Immature natural killer cell (primary cell): Measurements from ENCODE around the gene GLIPR1. TPM values are rescaled to one million over a fixed set of nuclear protein-coding genes. Genes with fewer than 3 reads are reported as not detected.
"Not testable (repeated sequence)": the region's sequence is repeated elsewhere in the genome, so short reads cannot be mapped to it uniquely, and the experiment has no call there.

ENCODE experiments used
- DNase-seq, 3 donors: peaks; one replicate each; pipeline ENCODE4 v3.0.0; 2022; ENCODE audit warnings: mixed read lengths in 1 of 3
- H3K27ac Mint-ChIP-seq, 6 donors: one replicate each; pipeline ENCODE4 v1.8.0; 2020; ENCODE audit warnings: mixed read lengths in 6 of 6, mild to moderate bottlenecking in 5 of 6, inconsistent platforms in 4 of 6, moderate library complexity in 3 of 6
- H3K27me3 Mint-ChIP-seq, 3 donors: one replicate each; pipeline ENCODE4 v1.8.0; 2020 to 2021; ENCODE audit warnings: low read depth in 3 of 3, mild to moderate bottlenecking in 3 of 3, mixed read lengths in 3 of 3, moderate library complexity in 3 of 3, inconsistent platforms in 1 of 3
- H3K36me3 Mint-ChIP-seq, 3 donors: one replicate each; pipeline ENCODE4 v1.8.0; 2020; ENCODE audit warnings: mixed read lengths in 3 of 3, inconsistent platforms in 2 of 3, mild to moderate bottlenecking in 2 of 3
- H3K4me1 Mint-ChIP-seq, 2 donors: one replicate each; pipeline ENCODE4 v1.8.0; 2020; ENCODE audit warnings: inconsistent platforms in 2 of 2, mild to moderate bottlenecking in 2 of 2, mixed read lengths in 2 of 2, moderate library complexity in 1 of 2
- H3K4me3 Mint-ChIP-seq, 5 donors: one replicate each; pipeline ENCODE4 v1.8.0; 2020; ENCODE audit warnings: mild to moderate bottlenecking in 5 of 5, mixed read lengths in 5 of 5, inconsistent platforms in 3 of 5, moderate library complexity in 3 of 5
- H3K9me3 Mint-ChIP-seq, 6 donors: one replicate each; pipeline ENCODE4 v1.8.0; 2020; ENCODE audit warnings: mild to moderate bottlenecking in 6 of 6, mixed read lengths in 6 of 6, inconsistent platforms in 4 of 6, moderate library complexity in 3 of 6
- polyA plus RNA-seq, 3 donors: library from polyadenylated mRNA; unstranded; fragments of 300-500 nt; fragmentation: Illumina TruSeq; gene quantifications; one replicate each; pipeline ENCODE4 v1.2.3, GENCODE V29; 2021

The GLIPR1 gene
- polyA plus RNA-seq, 3 donors from 2014 or later: 132 to 229 (median 201) TPM

- Mint-ChIP-seq H3K27me3 (peaks cover 2 to 7% (median 5%) of the 10 kb centered on the region in 3 donors), H3K27ac (peak overlapping the region in 2 of 6 donors; percentile 6 to 7), H3K4me1 (peaks cover 25 to 51% of the 10 kb centered on the region in 2 donors), H3K4me3 (no peak overlapping the region), H3K36me3 (peaks cover 0 to 12% (median 4%) of the 10 kb centered on the region in 3 donors), H3K9me3 (no peaks in the 10 kb centered on the region)
- DNase-seq: no peak
Measured at GRCh38 chr12:75507086-75507485, 26.5 kb downstream of the GLIPR1 start.

- H3K4me1 Mint-ChIP-seq: peaks cover 25 to 53% of the 10 kb centered on the region in 2 donors
- H3K27ac Mint-ChIP-seq: peak overlapping the region in 3 of 6 donors; percentile 7 to 63 (median 36)
- no peaks in the 10 kb centered on the region for H3K9me3 Mint-ChIP-seq
- DNase-seq: no peak
- peaks cover 2 to 7% (median 5%) of the 10 kb centered on the region in 3 donors for H3K27me3 Mint-ChIP-seq
- peaks cover 0 to 12% (median 4%) of the 10 kb centered on the region in 3 donors for H3K36me3 Mint-ChIP-seq
- H3K4me3 Mint-ChIP-seq: no peak overlapping the region
Measured at GRCh38 chr12:75508159-75508558, 27.6 kb downstream of the GLIPR1 start.

- H3K4me1 Mint-ChIP-seq: peaks cover 25 to 53% of the 10 kb centered on the region in 2 donors
- H3K27ac Mint-ChIP-seq: peak overlapping the region in 5 of 6 donors; percentile 96 to 99 (median 97)
- peak overlapping the region; percentile 97 to 100 (median 98) for H3K4me3 Mint-ChIP-seq
- peaks cover 2 to 7% (median 5%) of the 10 kb centered on the region in 3 donors for H3K27me3 Mint-ChIP-seq
- no peak for DNase-seq
- no peaks in the 10 kb centered on the region for H3K9me3 Mint-ChIP-seq
- H3K36me3 Mint-ChIP-seq: peaks cover 0 to 8% (median under 1%) of the 10 kb centered on the region in 3 donors
Measured at GRCh38 chr12:75509621-75510020, 29.1 kb downstream of the GLIPR1 start.

GRCh38 chr12:75511116-75512048 lies 30.8 kb downstream of the GLIPR1 start, which contains the start of gene KRR1:
Gene KRR1 (minus strand): TSS chr12:75511609. CDS start chr12:75511597, 12 bp downstream.
- H3K4me1 Mint-ChIP-seq: peaks cover 25 to 47% of the 10 kb centered on the region in 2 donors
- peak within 1 kb of the TSS; percentile 96 to 99 (median 98) for H3K27ac Mint-ChIP-seq
- peaks cover 2 to 7% (median 5%) of the 10 kb centered on the region in 3 donors for H3K27me3 Mint-ChIP-seq
- H3K36me3 Mint-ChIP-seq: peaks cover 0 to 4% (median 0%) of the 10 kb centered on the region in 3 donors
- H3K4me3 Mint-ChIP-seq: peak within 1 kb of the TSS; percentile 97 to 100 (median 98)
- DNase-seq: peak; percentile 86 to 90 (median 88)
- H3K9me3 Mint-ChIP-seq: no peaks in the 10 kb centered on the region

GRCh38 chr12:75521224-75521623 lies 40.7 kb downstream of the GLIPR1 start:
- H3K36me3 Mint-ChIP-seq, H3K27ac Mint-ChIP-seq, H3K4me1 Mint-ChIP-seq, H3K4me3 Mint-ChIP-seq, DNase-seq, H3K9me3 Mint-ChIP-seq: not testable (repeated sequence)
- H3K27me3 Mint-ChIP-seq: peaks cover 2 to 14% (median 5%) of the 10 kb centered on the region in 3 donors

GRCh38 chr12:75522124-75522523 lies 41.6 kb downstream of the GLIPR1 start:
- not testable (repeated sequence) for H3K4me1 Mint-ChIP-seq, H3K9me3 Mint-ChIP-seq, DNase-seq, H3K4me3 Mint-ChIP-seq, H3K27ac Mint-ChIP-seq, H3K36me3 Mint-ChIP-seq
- H3K27me3 Mint-ChIP-seq: peaks cover 1 to 14% (median 2%) of the 10 kb centered on the region in 3 donors

GRCh38 chr12:75525263-75525662 lies 44.7 kb downstream of the GLIPR1 start:
- Mint-ChIP-seq H3K4me3 (no peak overlapping the region), H3K36me3 (no peaks in the 10 kb centered on the region), H3K27ac (no peak overlapping the region), H3K4me1 (no peaks in the 10 kb centered on the region), H3K27me3 (peaks cover 2 to 9% (median 6%) of the 10 kb centered on the region in 3 donors), H3K9me3 (no peaks in the 10 kb centered on the region)
- no peak for DNase-seq

- H3K27me3 Mint-ChIP-seq: peaks cover 2 to 6% (median 2%) of the 10 kb centered on the region in 3 donors
- no peaks in the 10 kb centered on the region for H3K36me3 Mint-ChIP-seq
- H3K27ac Mint-ChIP-seq: no peak overlapping the region
- H3K4me3 Mint-ChIP-seq: no peak overlapping the region
- H3K4me1 Mint-ChIP-seq: no peaks in the 10 kb centered on the region
- peak; percentile 17 to 46 (median 27) for DNase-seq
- no peaks in the 10 kb centered on the region for H3K9me3 Mint-ChIP-seq
Measured at GRCh38 chr12:75526655-75527511, 46.3 kb downstream of the GLIPR1 start.

- Mint-ChIP-seq H3K36me3 (no peaks in the 10 kb centered on the region), H3K9me3 (no peaks in the 10 kb centered on the region), H3K27ac (no peak overlapping the region), H3K4me1 (no peaks in the 10 kb centered on the region), H3K27me3 (peaks cover under 1 to 6% (median 2%) of the 10 kb centered on the region in 3 donors), H3K4me3 (no peak overlapping the region)
- DNase-seq: no peak
Measured at GRCh38 chr12:75528272-75528671, 47.7 kb downstream of the GLIPR1 start.

GRCh38 chr12:75528692-75529091 lies 48.1 kb downstream of the GLIPR1 start:
- Mint-ChIP-seq H3K36me3 (no peaks in the 10 kb centered on the region), H3K4me3 (no peak overlapping the region), H3K4me1 (no peaks in the 10 kb centered on the region), H3K27me3 (peaks cover 0 to 6% (median 2%) of the 10 kb centered on the region in 3 donors), H3K27ac (no peak overlapping the region), H3K9me3 (no peaks in the 10 kb centered on the region)
- DNase-seq: no peak

- DNase-seq: no peak
- Mint-ChIP-seq H3K4me3 (no peak overlapping the region), H3K36me3 (no peaks in the 10 kb centered on the region), H3K9me3 (no peaks in the 10 kb centered on the region), H3K27ac (no peak overlapping the region), H3K27me3 (peaks cover 0 to 6% (median 2%) of the 10 kb centered on the region in 3 donors), H3K4me1 (no peaks in the 10 kb centered on the region)
Measured at GRCh38 chr12:75529316-75529715, 48.8 kb downstream of the GLIPR1 start.

- DNase-seq: no peak
- Mint-ChIP-seq H3K9me3 (no peaks in the 10 kb centered on the region), H3K4me3 (no peak overlapping the region), H3K4me1 (no peaks in the 10 kb centered on the region), H3K27ac (no peak overlapping the region), H3K27me3 (peaks cover 0 to 6% (median 2%) of the 10 kb centered on the region in 3 donors), H3K36me3 (no peaks in the 10 kb centered on the region)
Measured at GRCh38 chr12:75529826-75530225, 49.3 kb downstream of the GLIPR1 start.

GRCh38 chr12:75533239-75533638 lies 52.7 kb downstream of the GLIPR1 start:
- Mint-ChIP-seq H3K27me3 (no peaks in the 10 kb centered on the region), H3K27ac (no peak overlapping the region), H3K4me3 (no peak overlapping the region), H3K4me1 (no peaks in the 10 kb centered on the region), H3K9me3 (no peaks in the 10 kb centered on the region), H3K36me3 (no peaks in the 10 kb centered on the region)
- no peak for DNase-seq
